ENCODE results near the gene PID1. TPM values are rescaled to one million over a fixed set of nuclear protein-coding genes. Genes with fewer than 3 reads are reported as not detected.

The PID1 gene
- total RNA-seq, 1 donor from 2014 or later, result 0.95 TPM

GRCh38 chr2:229043681-229044080 is 227.4 kb downstream of the PID1 start:
- DNase-seq (ENCODE audit: low spot score), result no peak
- no peak for TF ChIP-seq CTCF (IDR thresholded peaks at IDR 0.05)
- Mint-ChIP-seq H3K4me1 (ENCODE audit: low read depth) (no peaks in the 10 kb centered on the region), H3K36me3 (ENCODE audit: low read depth) (no peaks in the 10 kb centered on the region), H3K4me3 (ENCODE audit: unreplicated experiment) (no peak overlapping the region), H3K27me3 (ENCODE audit: low read depth) (no peaks in the 10 kb centered on the region), H3K27ac (ENCODE audit: unreplicated experiment) (no peak overlapping the region), H3K9me3 (ENCODE audit: low read depth) (peaks cover 2% of the 10 kb centered on the region)

- Mint-ChIP-seq H3K9me3 (ENCODE audit: low read depth) (peaks cover 2% of the 10 kb centered on the region), H3K27ac (ENCODE audit: unreplicated experiment) (no peak overlapping the region), H3K27me3 (ENCODE audit: low read depth) (no peaks in the 10 kb centered on the region), H3K4me3 (ENCODE audit: unreplicated experiment) (no peak overlapping the region), H3K4me1 (ENCODE audit: low read depth) (no peaks in the 10 kb centered on the region), H3K36me3 (ENCODE audit: low read depth) (no peaks in the 10 kb centered on the region)
- no peak for TF ChIP-seq CTCF (IDR thresholded peaks at IDR 0.05)
- DNase-seq (ENCODE audit: low spot score), result no peak
Observed at GRCh38 chr2:229042349-229042748, 228.7 kb downstream of the PID1 start.

GRCh38 chr2:229041691-229042090 is 229.4 kb downstream of the PID1 start:
- TF ChIP-seq CTCF (IDR thresholded peaks at IDR 0.05), result no peak
- DNase-seq (ENCODE audit: low spot score), result no peak
- Mint-ChIP-seq H3K36me3 (ENCODE audit: low read depth) (no peaks in the 10 kb centered on the region), H3K27me3 (ENCODE audit: low read depth) (no peaks in the 10 kb centered on the region), H3K27ac (ENCODE audit: unreplicated experiment) (no peak overlapping the region), H3K4me3 (ENCODE audit: unreplicated experiment) (no peak overlapping the region), H3K4me1 (ENCODE audit: low read depth) (no peaks in the 10 kb centered on the region), H3K9me3 (ENCODE audit: low read depth) (peaks cover 2% of the 10 kb centered on the region)

DNA sequence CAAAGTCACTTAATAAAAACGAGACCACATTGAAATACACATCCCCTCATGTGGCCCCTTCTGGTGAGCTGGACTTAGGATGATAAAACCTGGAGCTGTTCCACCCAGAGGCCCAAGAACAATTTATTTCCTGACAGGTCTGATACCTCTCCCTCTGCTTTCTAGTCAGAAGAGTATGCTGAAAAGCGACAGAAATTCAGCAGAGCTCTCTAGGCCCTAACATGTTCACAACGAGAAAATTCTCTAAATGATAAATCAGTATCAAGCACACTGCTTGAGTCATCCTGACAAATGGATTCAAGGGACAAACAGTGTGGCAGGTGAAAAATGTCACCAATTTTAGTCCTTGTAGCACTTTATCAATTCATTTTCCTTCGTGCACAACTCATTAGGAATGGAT is 233.5 kb downstream of the PID1 start:
- H3K4me3 Mint-ChIP-seq (ENCODE audit: unreplicated experiment), result no peak overlapping the region
- H3K27me3 Mint-ChIP-seq (ENCODE audit: low read depth), result no peaks in the 10 kb centered on the region
- no peak overlapping the region for H3K27ac Mint-ChIP-seq (ENCODE audit: unreplicated experiment)
- H3K4me1 Mint-ChIP-seq (ENCODE audit: low read depth), result no peaks in the 10 kb centered on the region
- no peaks in the 10 kb centered on the region for H3K36me3 Mint-ChIP-seq (ENCODE audit: low read depth)
- H3K9me3 Mint-ChIP-seq (ENCODE audit: low read depth), result peaks cover 7% of the 10 kb centered on the region
- no peak for TF ChIP-seq CTCF (IDR thresholded peaks at IDR 0.05)
- no peak for DNase-seq (ENCODE audit: low spot score)

GRCh38 chr2:229033816-229034215 is 237.3 kb downstream of the PID1 start:
- H3K27me3 Mint-ChIP-seq (ENCODE audit: low read depth), result no peaks in the 10 kb centered on the region

More at GRCh38 chr2:229033816-229034215, 237.3 kb downstream of the PID1 start:
- DNase-seq (ENCODE audit: low spot score), result no peak
- Mint-ChIP-seq H3K36me3 (ENCODE audit: low read depth) (no peaks in the 10 kb centered on the region), H3K4me1 (ENCODE audit: low read depth) (no peaks in the 10 kb centered on the region), H3K27ac (ENCODE audit: unreplicated experiment) (no peak overlapping the region), H3K9me3 (ENCODE audit: low read depth) (peaks cover 10% of the 10 kb centered on the region), H3K4me3 (ENCODE audit: unreplicated experiment) (no peak overlapping the region)
- TF ChIP-seq CTCF (IDR thresholded peaks at IDR 0.05), result no peak
